CD14-positive monocyte (primary cell): ENCODE measurements around the gene KRT86. TPM values are rescaled to one million over a fixed set of nuclear protein-coding genes. Genes with fewer than 3 reads are reported as not detected.

Source experiments
- DNase-seq, 3 donors: peaks; one replicate each; pipeline ENCODE4 v3.0.0-alpha.2; 2011 to 2022
- H2AFZ ChIP-seq: 2 replicates; pipeline ENCODE4 v1.6.0; 2012; ENCODE audit warnings: mild to moderate bottlenecking, low read depth, low read length, inconsistent platforms; ENCODE audit not compliant: insufficient read depth, poor library complexity, severe bottlenecking
- H3K27ac ChIP-seq, 2 donors: 1 replicate in 1 of 2; 2 replicates in 1 of 2; pipeline ENCODE4 v1.5.1; 2012 to 2013; ENCODE audit warnings: low read length in 2 of 2, control low read depth in 1 of 2, inconsistent platforms in 1 of 2, low read depth in 1 of 2, mild to moderate bottlenecking in 1 of 2
- H3K27me3 ChIP-seq, 2 donors: one replicate each; pipeline versions ENCODE4 v1.6.0 to v1.6.1; 2011 to 2013; ENCODE audit warnings: low read length in 2 of 2; ENCODE audit not compliant: control insufficient read depth in 2 of 2, insufficient read depth in 2 of 2
- H3K36me3 ChIP-seq, 2 donors: replicated peaks in 1 of 2; 1 replicate in 1 of 2; 2 replicates in 1 of 2; pipeline versions ENCODE4 v1.5.1 to v1.6.1; 2012 to 2013; ENCODE audit warnings: low read length in 2 of 2, control low read depth in 1 of 2, inconsistent platforms in 1 of 2, mild to moderate bottlenecking in 1 of 2; ENCODE audit not compliant: insufficient read depth in 2 of 2, control insufficient read depth in 1 of 2
- H3K4me1 ChIP-seq, 2 donors: 1 replicate in 1 of 2; 2 replicates in 1 of 2; pipeline versions ENCODE4 v1.5.1 to v1.6.1; 2012 to 2013; ENCODE audit warnings: low read length in 2 of 2, control low read depth in 1 of 2, inconsistent platforms in 1 of 2, mild to moderate bottlenecking in 1 of 2, moderate library complexity in 1 of 2; ENCODE audit not compliant: insufficient read depth in 2 of 2, control insufficient read depth in 1 of 2
- H3K4me2 ChIP-seq: replicated peaks from 2 replicates; pipeline ENCODE3; 2012; ENCODE audit warnings: low read length, moderate library complexity, mild to moderate bottlenecking; ENCODE audit not compliant: poor library complexity, severe bottlenecking; ENCODE audit errors: extremely low read depth
- H3K4me3 ChIP-seq, 3 experiments: fragments of 200-600 bp in 1 of 3; sonication (generic) in 1 of 3; replicated peaks in 1 of 3; 1 replicate in 2 of 3; 2 replicates in 1 of 3; pipeline ENCODE4 v1.5.1; 2011 to 2013; ENCODE audit warnings: low read length in 3 of 3, mild to moderate bottlenecking in 3 of 3, control low read depth in 2 of 3, low read depth in 2 of 3, inconsistent platforms in 1 of 3, moderate library complexity in 1 of 3
- H3K79me2 ChIP-seq: 2 replicates; pipeline ENCODE4 v1.6.0; 2012; ENCODE audit warnings: mild to moderate bottlenecking, control low read depth, inconsistent platforms, low read length, moderate library complexity; ENCODE audit not compliant: insufficient read depth
- H3K9ac ChIP-seq: 2 replicates; pipeline ENCODE4 v1.6.0; 2017; ENCODE audit warnings: low read length, mild to moderate bottlenecking; ENCODE audit not compliant: insufficient read depth, poor library complexity, severe bottlenecking
- H3K9me3 ChIP-seq, 2 donors: replicated peaks in 1 of 2; 1 replicate in 1 of 2; 2 replicates in 1 of 2; pipeline versions ENCODE4 v1.5.1 to v1.6.1; 2012 to 2013; ENCODE audit warnings: low read length in 2 of 2, control low read depth in 1 of 2; ENCODE audit not compliant: control insufficient read depth in 1 of 2, insufficient read depth in 1 of 2
- H4K20me1 ChIP-seq: 2 replicates; pipeline ENCODE4 v1.6.0; 2012; ENCODE audit warnings: mild to moderate bottlenecking, low read length, control low read depth, moderate library complexity; ENCODE audit not compliant: insufficient read depth
- H3K27ac Mint-ChIP-seq, 7 donors: one replicate each; pipeline ENCODE4 v1.8.0; 2020; ENCODE audit warnings: mild to moderate bottlenecking in 7 of 7, mixed read lengths in 7 of 7, moderate library complexity in 6 of 7, inconsistent platforms in 2 of 7
- H3K27me3 Mint-ChIP-seq, 3 donors: one replicate each; pipeline ENCODE4 v1.8.0; 2021 to 2022; ENCODE audit warnings: low read depth in 3 of 3, mild to moderate bottlenecking in 3 of 3, mixed read lengths in 3 of 3, moderate library complexity in 3 of 3, inconsistent platforms in 1 of 3
- H3K36me3 Mint-ChIP-seq, 2 donors: one replicate each; pipeline ENCODE4 v1.8.0; 2020; ENCODE audit warnings: mixed read lengths in 2 of 2, inconsistent platforms in 1 of 2, mild to moderate bottlenecking in 1 of 2
- H3K4me1 Mint-ChIP-seq: one replicate; pipeline ENCODE4 v1.8.0; 2020; ENCODE audit warnings: mild to moderate bottlenecking, mixed read lengths
- H3K4me3 Mint-ChIP-seq, 2 donors: one replicate each; pipeline ENCODE4 v1.8.0; 2020; ENCODE audit warnings: mild to moderate bottlenecking in 2 of 2, mixed read lengths in 2 of 2, moderate library complexity in 1 of 2
- H3K9me3 Mint-ChIP-seq, 7 donors: one replicate each; pipeline ENCODE4 v1.8.0; 2020 to 2022; ENCODE audit warnings: mixed read lengths in 7 of 7, mild to moderate bottlenecking in 6 of 7, moderate library complexity in 6 of 7, inconsistent platforms in 2 of 7
- CTCF ChIP-seq: fragments of 200-600 bp; IDR thresholded peaks from one replicate; pipeline ENCODE4 v1.8.0; 2022; ENCODE audit warnings: antibody characterized with exemption, mild to moderate bottlenecking
- WGBS: methylation state at CpG from one replicate; pipeline ENCODE4 v1.1.5; 2013; ENCODE audit warnings: missing lambda C conversion rate; ENCODE audit not compliant: insufficient coverage; 5-methylcytosine and 5-hydroxymethylcytosine counted together
- intact Hi-C, 2 donors: fragments of 100-400 bp; cut with micrococcal nuclease; formaldehyde crosslinking; loops; one replicate each; pipeline versions ENCODE4 v1.15.0 to v1.15.1; 2023
- polyA plus RNA-seq, 3 donors: library from polyadenylated mRNA; depleted of rRNA in 1 of 3; unstranded in 2 of 3; stranded (reverse) in 1 of 3; fragments of 300-500 nt in 2 of 3; fragments of >200 nt in 1 of 3; fragmentation: Illumina TruSeq in 2 of 3; gene quantifications; 1 replicate in 2 of 3; 2 replicates in 1 of 3; pipeline ENCODE4 v1.2.3, GENCODE V29; 2012 to 2021

KRT86 gene
- polyA plus RNA-seq, 3 donors = not detected

- Histone ChIP-seq H3K4me2 (no peak overlapping the region), H3K4me3 (no peak overlapping the region), H3K27me3 (no peaks in the 10 kb centered on the region), H3K36me3 (no peaks in the 10 kb centered on the region), H4K20me1 (no peaks in the 10 kb centered on the region), H3K27ac (no peak overlapping the region), H3K79me2 (no peaks in the 10 kb centered on the region), H3K9ac (no peak overlapping the region), H3K9me3 (no peaks in the 10 kb centered on the region), H2AFZ (no peak overlapping the region), H3K4me1 (no peaks in the 10 kb centered on the region)
- intact Hi-C loops = no loop called here
- no peak for DNase-seq
- Mint-ChIP-seq H3K9me3 (no peaks in the 10 kb centered on the region), H3K4me3 (no peak overlapping the region), H3K4me1 (no peaks in the 10 kb centered on the region), H3K27me3 (peaks cover 4 to 24% (median 5%) of the 10 kb centered on the region in 3 donors), H3K36me3 (no peaks in the 10 kb centered on the region), H3K27ac (no peak overlapping the region)
- TF ChIP-seq CTCF = no peak
- WGBS = 0% methylated on average over 4 of the region's 9 CpGs
Observed at GRCh38 chr12:52351196-52352059, 77.0 kb downstream of the KRT86 start.

GRCh38 chr12:52352951-52353350 is 78.5 kb downstream of the KRT86 start:
- intact Hi-C loops = no loop called here
- no peaks in the 10 kb centered on the region for H3K36me3 Mint-ChIP-seq
- Histone ChIP-seq H3K36me3 (no peaks in the 10 kb centered on the region), H3K27ac (no peak overlapping the region), H2AFZ (no peak overlapping the region), H3K79me2 (no peaks in the 10 kb centered on the region), H3K4me2 (no peak overlapping the region), H3K4me1 (no peaks in the 10 kb centered on the region), H3K27me3 (no peaks in the 10 kb centered on the region), H4K20me1 (no peaks in the 10 kb centered on the region), H3K4me3 (no peak overlapping the region), H3K9ac (no peak overlapping the region), H3K9me3 (no peaks in the 10 kb centered on the region)
- H3K27me3 Mint-ChIP-seq = peaks cover 2 to 22% (median 4%) of the 10 kb centered on the region in 3 donors
- no peak for DNase-seq
- no peaks in the 10 kb centered on the region for H3K9me3 Mint-ChIP-seq
- TF ChIP-seq CTCF = no peak
- H3K4me3 Mint-ChIP-seq = no peak overlapping the region
- no peak overlapping the region for H3K27ac Mint-ChIP-seq
- no CpG with 5 or more reads among the region's 2 CpGs for WGBS
- H3K4me1 Mint-ChIP-seq = no peaks in the 10 kb centered on the region
